C4-2B (cell line): ENCODE data around the gene ITPR1.

ENCODE experiments used
- H3K27ac ChIP-seq: fragments of 450-650 bp; 2 replicates; pipeline ENCODE4 v1.5.1; 2017
- CTCF ChIP-seq: fragments of 450-650 bp; conservative IDR thresholded peaks from 2 replicates; pipeline ENCODE4 v1.5.1; 2017; ENCODE audit warnings: mild to moderate bottlenecking
- ZFX ChIP-seq: fragments of 450-650 bp; IDR thresholded peaks from 2 replicates; pipeline ENCODE4 v1.6.1; 2017

Gene ITPR1

DNA sequence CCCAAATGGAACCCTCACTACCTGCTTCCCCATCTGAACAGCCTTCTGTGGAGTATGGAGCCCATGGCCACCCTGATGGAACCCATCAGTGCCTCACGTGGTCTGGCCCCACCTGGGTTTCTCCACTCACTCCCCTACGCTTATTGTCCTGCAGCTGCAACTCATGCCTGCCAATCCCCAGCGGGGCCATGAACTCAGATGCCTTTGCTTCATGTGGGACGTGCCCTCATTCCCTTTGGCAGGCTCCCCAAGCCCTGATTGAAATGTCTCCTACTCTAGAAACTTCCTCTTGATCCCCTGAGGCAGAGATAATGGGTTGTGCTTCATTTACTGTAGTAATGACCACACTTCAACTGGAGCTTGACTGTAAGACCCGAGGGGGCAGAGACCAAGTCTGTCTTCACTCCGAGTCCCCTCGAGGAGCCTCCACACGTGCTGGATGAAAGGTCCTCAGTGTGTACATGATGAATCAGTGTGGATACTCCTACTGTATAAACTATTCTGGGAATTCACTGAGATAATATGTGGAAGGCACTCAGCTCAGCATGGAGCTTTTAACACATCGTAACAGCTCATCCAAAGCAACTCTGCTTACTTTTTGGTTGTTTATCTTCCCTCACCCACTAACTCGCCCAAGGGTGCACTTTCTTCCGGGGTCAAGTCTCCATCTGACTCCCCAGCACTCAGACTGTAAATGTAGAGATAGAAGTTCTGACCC, 253.3 kb downstream of the ITPR1 start:
- TF ChIP-seq CTCF (no peak), ZFX (no peak)
- no peak overlapping the region for H3K27ac ChIP-seq

DNA sequence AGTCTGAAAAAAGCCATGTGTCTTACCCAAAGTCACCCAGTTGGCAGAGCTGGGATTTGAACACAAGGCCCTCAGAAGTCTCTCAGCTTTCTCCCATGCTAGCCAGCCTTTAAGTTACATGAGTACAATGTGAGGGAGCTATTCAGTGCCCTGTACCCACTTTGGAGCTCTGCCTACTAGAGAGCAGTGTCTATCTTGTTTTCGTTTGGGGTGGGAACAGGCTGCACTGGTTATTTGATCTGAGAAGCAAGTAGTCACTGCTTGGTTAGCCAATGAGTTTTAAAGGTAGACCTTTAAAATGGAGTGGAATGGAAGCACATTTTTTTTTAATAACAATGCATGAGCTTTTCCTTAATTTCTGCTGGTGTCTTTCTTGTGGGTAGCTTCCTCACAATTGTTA, 255.0 kb downstream of the ITPR1 start:
- H3K27ac ChIP-seq: no peak overlapping the region
- no peak for TF ChIP-seq ZFX
- TF ChIP-seq CTCF: no peak

- TF ChIP-seq CTCF: no peak
- TF ChIP-seq ZFX: no peak
- no peak overlapping the region for H3K27ac ChIP-seq
Measured at GRCh38 chr3:4748701-4749378, 255.7 kb downstream of the ITPR1 start.

GRCh38 chr3:4749567-4750002, 256.4 kb downstream of the ITPR1 start:
- H3K27ac ChIP-seq: no peak overlapping the region
- TF ChIP-seq ZFX (no peak), CTCF (no peak)

GRCh38 chr3:4750306-4750968, 257.3 kb downstream of the ITPR1 start:
- H3K27ac ChIP-seq: no peak overlapping the region
- TF ChIP-seq CTCF (no peak), ZFX (no peak)

DNA sequence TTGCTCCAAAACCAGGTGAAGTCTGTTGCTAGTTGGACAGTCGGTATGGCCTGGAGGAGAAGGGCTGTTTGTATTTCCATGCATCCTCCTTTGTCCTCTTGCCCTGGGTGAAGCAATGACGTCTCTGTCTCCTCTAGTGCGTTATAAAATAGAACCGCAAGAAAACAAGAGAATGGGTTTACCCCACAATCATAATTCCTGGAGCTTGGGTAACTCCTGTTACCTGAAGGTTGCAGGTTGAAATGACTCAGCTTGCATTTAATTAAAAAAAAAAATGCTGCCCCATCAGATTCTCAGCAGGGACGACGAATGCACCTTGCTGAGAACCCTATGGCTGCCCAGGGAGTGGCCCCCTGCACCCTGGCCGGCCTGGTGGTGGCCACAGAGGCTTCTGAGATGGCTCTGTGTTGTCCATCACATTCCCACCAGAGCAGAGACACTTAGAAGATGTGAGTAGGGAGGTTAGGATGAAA, 257.9 kb downstream of the ITPR1 start:
- H3K27ac ChIP-seq: no peak overlapping the region
- TF ChIP-seq ZFX: no peak
- TF ChIP-seq CTCF: no peak
